Erythroblast (primary cell): ENCODE results near the gene XIRP2.

Source experiments
- GATA1 ChIP-seq: IDR thresholded peaks from 2 replicates; pipeline ENCODE4 v1.6.1; 2011; ENCODE audit warnings: low read depth, mild to moderate bottlenecking, control low read depth, low read length, moderate library complexity
- POLR2A ChIP-seq: IDR thresholded peaks from 2 replicates; pipeline ENCODE4 v1.6.1; 2011; ENCODE audit warnings: mild to moderate bottlenecking, low read length

DNA sequence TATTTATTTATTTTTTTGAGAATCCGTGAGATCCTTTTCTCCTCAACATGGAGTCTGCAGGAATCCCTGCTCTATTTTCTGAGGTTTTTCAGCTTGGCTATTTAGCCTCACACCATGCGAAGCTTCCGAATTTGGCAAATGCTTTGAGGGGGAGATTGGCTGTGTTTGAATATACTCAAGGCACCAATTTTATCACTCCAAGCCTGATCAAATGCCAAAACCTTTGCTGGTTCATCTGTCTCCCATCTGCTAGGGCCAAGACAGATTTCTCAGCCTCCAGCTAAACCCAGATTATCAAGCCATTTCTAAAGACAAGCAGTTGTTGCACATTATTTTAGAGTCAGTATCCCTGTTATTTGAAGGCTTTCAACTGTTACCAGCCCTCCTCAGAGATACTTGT is 295.7 kb downstream of the XIRP2 start:
- no peak for TF ChIP-seq POLR2A
- no peak for TF ChIP-seq GATA1
